ENCODE data around the gene PLEKHM3. TPM values are rescaled to one million over a fixed set of nuclear protein-coding genes. Genes with fewer than 3 reads are reported as not detected.

Gene PLEKHM3
- polyA plus RNA-seq, 1 experiment: 7.0 TPM

DNA sequence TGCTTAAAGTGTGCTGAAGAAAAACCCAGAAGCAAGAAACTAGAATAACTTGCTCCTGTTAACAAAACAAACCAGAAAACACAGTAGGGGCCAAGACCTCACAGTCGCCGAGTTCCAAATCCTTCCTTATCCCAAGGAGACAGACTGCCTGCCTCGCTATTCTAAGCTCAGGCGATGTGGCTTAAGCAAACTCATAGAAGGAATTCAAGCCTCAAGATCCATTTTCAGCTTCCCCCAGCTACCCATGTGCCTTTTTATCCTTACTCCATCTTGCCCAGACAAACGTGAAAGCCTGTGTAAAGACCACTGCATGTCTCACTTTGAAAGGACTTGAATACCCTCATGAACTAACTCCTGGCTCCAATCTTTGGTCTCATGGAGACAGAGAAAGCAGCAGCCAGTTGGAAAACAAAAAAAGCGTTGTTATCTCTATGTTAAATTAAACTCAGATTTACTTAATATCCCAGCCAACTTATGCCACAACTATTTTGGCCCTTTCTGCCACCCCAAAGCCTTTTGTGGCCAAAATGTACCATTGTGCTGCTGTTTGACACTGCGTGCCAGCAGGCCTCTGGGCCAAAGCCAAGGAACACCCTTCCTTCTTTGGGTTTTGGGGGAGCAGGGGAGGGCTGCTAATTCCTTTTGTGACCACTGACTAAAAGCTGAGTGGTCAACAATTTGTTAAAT, 132.5 kb downstream of the PLEKHM3 start:
- H3K27me3 ChIP-seq (ENCODE audit: control insufficient read depth, insufficient read depth, low read length): no peaks in the 10 kb centered on the region
- CTCF ChIA-PET: interaction anchor here (1.0 kb wide), 2 partner anchors 147 to 179 kb away, joined by 3 to 4 read pairs; no protein-coding TSS in a partner anchor

GRCh38 chr2:207891086-207891844, 134.1 kb downstream of the PLEKHM3 start:
- TF ChIP-seq, protein P1, sequence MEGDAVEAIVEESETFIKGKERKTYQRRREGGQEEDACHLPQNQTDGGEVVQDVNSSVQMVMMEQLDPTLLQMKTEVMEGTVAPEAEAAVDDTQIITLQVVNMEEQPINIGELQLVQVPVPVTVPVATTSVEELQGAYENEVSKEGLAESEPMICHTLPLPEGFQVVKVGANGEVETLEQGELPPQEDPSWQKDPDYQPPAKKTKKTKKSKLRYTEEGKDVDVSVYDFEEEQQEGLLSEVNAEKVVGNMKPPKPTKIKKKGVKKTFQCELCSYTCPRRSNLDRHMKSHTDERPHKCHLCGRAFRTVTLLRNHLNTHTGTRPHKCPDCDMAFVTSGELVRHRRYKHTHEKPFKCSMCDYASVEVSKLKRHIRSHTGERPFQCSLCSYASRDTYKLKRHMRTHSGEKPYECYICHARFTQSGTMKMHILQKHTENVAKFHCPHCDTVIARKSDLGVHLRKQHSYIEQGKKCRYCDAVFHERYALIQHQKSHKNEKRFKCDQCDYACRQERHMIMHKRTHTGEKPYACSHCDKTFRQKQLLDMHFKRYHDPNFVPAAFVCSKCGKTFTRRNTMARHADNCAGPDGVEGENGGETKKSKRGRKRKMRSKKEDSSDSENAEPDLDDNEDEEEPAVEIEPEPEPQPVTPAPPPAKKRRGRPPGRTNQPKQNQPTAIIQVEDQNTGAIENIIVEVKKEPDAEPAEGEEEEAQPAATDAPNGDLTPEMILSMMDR (IDR thresholded peaks at IDR 0.05; ENCODE audit: low read depth, low read length): no peak
- no peak overlapping the region for H3K27ac ChIP-seq (ENCODE audit: low read depth, low read length)
- DNase-seq (ENCODE audit: low read depth, low spot score): no peak
- H3K4me3 ChIP-seq (ENCODE audit: low read depth, low read length): no peak overlapping the region
- POLR2A ChIA-PET: no interaction called here
- H3K27me3 ChIP-seq (ENCODE audit: control insufficient read depth, insufficient read depth, low read length): no peaks in the 10 kb centered on the region
- no peaks in the 10 kb centered on the region for H3K9me3 ChIP-seq (ENCODE audit: control insufficient read depth, insufficient read depth, low read length)
- CTCF ChIA-PET: no interaction called here

More for the DNA sequence above, 132.5 kb downstream of the PLEKHM3 start:
- POLR2A ChIA-PET: no interaction called here
- H3K27ac ChIP-seq (ENCODE audit: low read depth, low read length): no peak overlapping the region
- no peak overlapping the region for H3K4me3 ChIP-seq (ENCODE audit: low read depth, low read length)
- no peaks in the 10 kb centered on the region for H3K9me3 ChIP-seq (ENCODE audit: control insufficient read depth, insufficient read depth, low read length)
- no peak for DNase-seq (ENCODE audit: low read depth, low spot score)
- TF ChIP-seq, protein P1 (IDR thresholded peaks at IDR 0.05; ENCODE audit: low read depth, low read length): no peak

DNA sequence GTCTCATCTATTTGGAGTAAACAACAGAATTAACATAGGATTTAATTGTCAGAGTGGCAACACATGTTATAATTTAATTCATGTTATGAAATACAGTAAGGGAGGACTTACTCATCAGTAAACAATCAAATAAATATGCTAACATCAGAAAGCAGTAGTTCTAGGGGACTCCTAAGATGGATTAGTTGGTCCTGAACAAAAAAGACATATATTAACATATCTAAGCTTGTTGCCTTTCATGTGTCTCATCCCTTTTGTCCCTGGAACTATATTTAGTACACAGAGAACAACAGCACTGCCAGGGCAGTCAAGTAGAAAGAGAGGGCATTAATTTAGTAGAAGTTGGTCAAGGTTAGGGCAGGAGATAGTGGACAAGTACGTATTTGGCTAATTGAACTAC, 137.8 kb downstream of the PLEKHM3 start:
- CTCF ChIA-PET: interaction anchor here (0.5 kb wide), 1 partner anchor 1135 kb away, joined by 3 read pairs; no protein-coding TSS in a partner anchor

DNA sequence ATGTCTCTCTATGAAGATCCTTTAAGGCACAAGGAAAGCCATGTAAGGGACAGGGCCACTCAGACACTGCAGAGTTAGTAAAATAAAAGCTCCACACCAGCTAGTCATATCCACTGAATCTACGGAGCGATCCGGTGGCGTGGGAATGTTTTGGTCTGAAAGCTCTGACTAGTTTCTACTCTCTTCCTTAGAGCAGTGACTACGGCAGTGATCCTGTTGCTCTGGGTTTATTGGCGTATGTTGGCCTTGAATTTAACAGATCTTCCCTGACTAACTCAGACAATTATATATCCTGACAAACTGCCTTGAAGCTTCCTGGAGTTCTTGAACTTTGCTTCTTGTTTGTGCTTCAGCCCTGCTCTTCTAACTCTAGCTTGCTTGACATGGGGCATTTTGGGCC, 140.3 kb downstream of the PLEKHM3 start:
- TF ChIP-seq, protein P1 (IDR thresholded peaks at IDR 0.05; ENCODE audit: low read depth, low read length): no peak
- H3K27me3 ChIP-seq (ENCODE audit: control insufficient read depth, insufficient read depth, low read length): no peaks in the 10 kb centered on the region
- ChIA-PET POLR2A (no interaction called here), CTCF (interaction anchor here (2.5 kb wide), 1 partner anchor 155 kb away, joined by 5 read pairs; no protein-coding TSS in a partner anchor)
- H3K4me3 ChIP-seq (ENCODE audit: low read depth, low read length): no peak overlapping the region
- no peaks in the 10 kb centered on the region for H3K9me3 ChIP-seq (ENCODE audit: control insufficient read depth, insufficient read depth, low read length)
- no peak for DNase-seq (ENCODE audit: low read depth, low spot score)
- H3K27ac ChIP-seq (ENCODE audit: low read depth, low read length): no peak overlapping the region

More for the DNA sequence above, 137.8 kb downstream of the PLEKHM3 start:
- no peaks in the 10 kb centered on the region for H3K9me3 ChIP-seq (ENCODE audit: control insufficient read depth, insufficient read depth, low read length)
- H3K27me3 ChIP-seq (ENCODE audit: control insufficient read depth, insufficient read depth, low read length): no peaks in the 10 kb centered on the region
- TF ChIP-seq, protein P1 (IDR thresholded peaks at IDR 0.05; ENCODE audit: low read depth, low read length): no peak
- no peak overlapping the region for H3K4me3 ChIP-seq (ENCODE audit: low read depth, low read length)
- POLR2A ChIA-PET: no interaction called here
- DNase-seq (ENCODE audit: low read depth, low spot score): no peak
- H3K27ac ChIP-seq (ENCODE audit: low read depth, low read length): no peak overlapping the region

- CTCF ChIA-PET: interaction anchor here (0.6 to 2.5 kb wide), 2 partner anchors 17 to 156 kb away, joined by 3 to 5 read pairs; no protein-coding TSS in a partner anchor
- no peaks in the 10 kb centered on the region for H3K27me3 ChIP-seq (ENCODE audit: control insufficient read depth, insufficient read depth, low read length)
- POLR2A ChIA-PET: no interaction called here
- DNase-seq (ENCODE audit: low read depth, low spot score): no peak
- no peak overlapping the region for H3K4me3 ChIP-seq (ENCODE audit: low read depth, low read length)
- H3K27ac ChIP-seq (ENCODE audit: low read depth, low read length): no peak overlapping the region
- H3K9me3 ChIP-seq (ENCODE audit: control insufficient read depth, insufficient read depth, low read length): no peaks in the 10 kb centered on the region
- TF ChIP-seq, protein P1 (IDR thresholded peaks at IDR 0.05; ENCODE audit: low read depth, low read length): no peak
Measured at GRCh38 chr2:207884127-207884526, 141.2 kb downstream of the PLEKHM3 start.

Data from AG04450 (cell line).